ENCODE measurements around the gene MICU1. TPM values are rescaled to one million over a fixed set of nuclear protein-coding genes. Genes with fewer than 3 reads are reported as not detected.
A peak's percentile ranks its signal among the peaks of the same experiment; 100 is the strongest.

Gene MICU1
- total and polyA plus RNA-seq, 2 of the 13 experiments (the other 11 are each of a cell fraction or from before 2014, with no cell fraction given), result 32.5 to 56.1 TPM

- TF ChIP-seq BHLHE40 (IDR thresholded peaks at IDR 0.05; ENCODE audit: low read length) (peak; percentile 84), ZNF740 (CRISPR knock-in tag; IDR thresholded peaks at IDR 0.05) (0 out of 2 replicates have a peak, but pooled peaks have one; percentile 65), EEA1 (CRISPR knock-in tag; IDR thresholded peaks at IDR 0.05; ENCODE audit: borderline replicate concordance) (no peak), GATAD2A (CRISPR knock-in tag; IDR thresholded peaks at IDR 0.05) (peak; percentile 29; the same call in 1 of the 2 replicates), MLLT10 (CRISPR knock-in tag; IDR thresholded peaks at IDR 0.05) (no peak), ZXDC (CRISPR knock-in tag; IDR thresholded peaks at IDR 0.05) (no peak; the same call in 1 of the 2 replicates), FOXM1 (CRISPR knock-in tag; IDR thresholded peaks at IDR 0.05) (no peak), ZMYM3 (CRISPR knock-in tag; IDR thresholded peaks at IDR 0.05) (peak; percentile 90), PRDM10 (CRISPR knock-in tag; IDR thresholded peaks at IDR 0.05; ENCODE audit: low read depth) (peak; percentile 35; the same call in 1 of the 2 replicates), RFX3 (CRISPR knock-in tag; IDR thresholded peaks at IDR 0.05) (no peak), ZNF414 (CRISPR knock-in tag; IDR thresholded peaks at IDR 0.05) (no peak), IRX3 (CRISPR knock-in tag; IDR thresholded peaks at IDR 0.05; ENCODE audit: borderline replicate concordance, low read depth) (no peak), KLF11 (CRISPR knock-in tag; IDR thresholded peaks at IDR 0.05) (no peak), NRL (CRISPR knock-in tag; IDR thresholded peaks at IDR 0.05; ENCODE audit: borderline replicate concordance) (0 out of 2 replicates have a peak, but pooled peaks have one; percentile 56), KAT7 (CRISPR knock-in tag; IDR thresholded peaks at IDR 0.05; ENCODE audit: borderline replicate concordance) (no peak), SMARCC2 (IDR thresholded peaks at IDR 0.05) (no peak), FOXA3 (CRISPR knock-in tag; IDR thresholded peaks at IDR 0.05) (peak; percentile 77), ZNF558 (CRISPR knock-in tag; IDR thresholded peaks at IDR 0.05; ENCODE audit: borderline replicate concordance) (no peak), ZNF24 (IDR thresholded peaks at IDR 0.05) (no peak), AHR (CRISPR knock-in tag; IDR thresholded peaks at IDR 0.05) (0 out of 2 replicates have a peak, but pooled peaks have one; percentile 28), ZNF883 (CRISPR knock-in tag; IDR thresholded peaks at IDR 0.05; ENCODE audit: not compliant biosample characterization) (peak; percentile 72)
- TF ChIP-seq, protein P1, sequence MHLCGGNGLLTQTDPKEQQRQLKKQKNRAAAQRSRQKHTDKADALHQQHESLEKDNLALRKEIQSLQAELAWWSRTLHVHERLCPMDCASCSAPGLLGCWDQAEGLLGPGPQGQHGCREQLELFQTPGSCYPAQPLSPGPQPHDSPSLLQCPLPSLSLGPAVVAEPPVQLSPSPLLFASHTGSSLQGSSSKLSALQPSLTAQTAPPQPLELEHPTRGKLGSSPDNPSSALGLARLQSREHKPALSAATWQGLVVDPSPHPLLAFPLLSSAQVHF (CRISPR knock-in tag; IDR thresholded peaks at IDR 0.05), result no peak
These were observed 306.2 kb downstream of the MICU1 start (continued) for GRCh38 chr10:72319416-72320254.

Measured in HepG2 (cell line).